ENCODE results near the gene USP17L15. TPM values are rescaled to one million over a fixed set of nuclear protein-coding genes. Genes with fewer than 3 reads are reported as not detected.

USP17L15 gene
- total RNA-seq, 1 donor from 2014 or later = not detected

Other genes with a start within 250 kb of the USP17L15 start
- gene FAM90A26, start 64.0 kb upstream of the USP17L15 start, total RNA-seq = not detected
- gene USP17L10, start 23.7 kb upstream of the USP17L15 start, total RNA-seq = not detected
- gene USP17L11, start 19.0 kb upstream of the USP17L15 start, total RNA-seq = not detected
- gene USP17L12, start 14.2 kb upstream of the USP17L15 start, total RNA-seq = not detected
- gene USP17L13, start 9.5 kb upstream of the USP17L15 start, total RNA-seq = not detected
- not detected for gene USP17L17, start 9.5 kb downstream of the USP17L15 start, total RNA-seq
- not detected for gene USP17L18, start 14.2 kb downstream of the USP17L15 start, total RNA-seq
- gene USP17L19, start 19.0 kb downstream of the USP17L15 start, total RNA-seq = not detected
- not detected for gene USP17L20, start 23.7 kb downstream of the USP17L15 start, total RNA-seq
- not detected for gene USP17L21, start 28.5 kb downstream of the USP17L15 start, total RNA-seq
- not detected for gene USP17L22, start 33.2 kb downstream of the USP17L15 start, total RNA-seq
- gene USP17L24, start 90.8 kb downstream of the USP17L15 start, total RNA-seq = not detected
- gene USP17L25, start 95.5 kb downstream of the USP17L15 start, total RNA-seq = not detected
- not detected for gene USP17L26, start 100.3 kb downstream of the USP17L15 start, total RNA-seq
- not detected for gene USP17L5, start 105.0 kb downstream of the USP17L15 start, total RNA-seq
- not detected for gene USP17L27, start 109.8 kb downstream of the USP17L15 start, total RNA-seq
- not detected for gene USP17L28, start 114.5 kb downstream of the USP17L15 start, total RNA-seq
- not detected for gene USP17L29, start 119.3 kb downstream of the USP17L15 start, total RNA-seq
- gene USP17L30, start 128.7 kb downstream of the USP17L15 start, total RNA-seq = not detected
- not detected for gene DEFB131A, start 210.0 kb downstream of the USP17L15 start, total RNA-seq

Measured in Right ventricle myocardium superior (tissue), 1 donor.